ENCODE data around the gene PRRG3. TPM values are rescaled to one million over a fixed set of nuclear protein-coding genes. Genes with fewer than 3 reads are reported as not detected.

The PRRG3 gene
- polyA plus RNA-seq, 1 donor (not counting 4 experiments of a cell fraction or from before 2014, with no cell fraction given), result not detected

DNA sequence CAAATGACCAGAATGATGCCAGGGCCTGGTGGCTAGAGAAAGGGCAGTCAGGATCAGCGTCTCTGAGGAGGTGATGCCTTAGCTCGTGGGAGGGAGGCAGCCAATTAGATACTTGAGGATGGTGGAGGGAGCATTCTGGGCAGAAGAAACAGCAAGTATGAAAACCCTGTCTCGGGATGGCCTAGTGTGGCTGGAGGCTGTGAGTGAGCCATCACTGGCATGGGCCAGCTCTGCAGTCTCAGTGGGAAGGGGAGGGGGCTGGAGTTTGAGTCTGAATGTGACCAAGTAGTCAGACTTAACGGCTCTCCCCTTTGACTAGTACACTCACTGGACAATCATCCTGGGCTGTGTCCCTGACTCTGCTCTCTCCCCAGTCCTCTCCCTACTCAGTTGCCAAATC, 46.3 kb downstream of the PRRG3 start:
- H2AFZ ChIP-seq (ENCODE audit: control insufficient read depth, low read length), result no peak overlapping the region
- no peak overlapping the region for H3K27ac ChIP-seq (ENCODE audit: control insufficient read depth, insufficient read depth, low read length)
- TF ChIP-seq, protein P1, sequence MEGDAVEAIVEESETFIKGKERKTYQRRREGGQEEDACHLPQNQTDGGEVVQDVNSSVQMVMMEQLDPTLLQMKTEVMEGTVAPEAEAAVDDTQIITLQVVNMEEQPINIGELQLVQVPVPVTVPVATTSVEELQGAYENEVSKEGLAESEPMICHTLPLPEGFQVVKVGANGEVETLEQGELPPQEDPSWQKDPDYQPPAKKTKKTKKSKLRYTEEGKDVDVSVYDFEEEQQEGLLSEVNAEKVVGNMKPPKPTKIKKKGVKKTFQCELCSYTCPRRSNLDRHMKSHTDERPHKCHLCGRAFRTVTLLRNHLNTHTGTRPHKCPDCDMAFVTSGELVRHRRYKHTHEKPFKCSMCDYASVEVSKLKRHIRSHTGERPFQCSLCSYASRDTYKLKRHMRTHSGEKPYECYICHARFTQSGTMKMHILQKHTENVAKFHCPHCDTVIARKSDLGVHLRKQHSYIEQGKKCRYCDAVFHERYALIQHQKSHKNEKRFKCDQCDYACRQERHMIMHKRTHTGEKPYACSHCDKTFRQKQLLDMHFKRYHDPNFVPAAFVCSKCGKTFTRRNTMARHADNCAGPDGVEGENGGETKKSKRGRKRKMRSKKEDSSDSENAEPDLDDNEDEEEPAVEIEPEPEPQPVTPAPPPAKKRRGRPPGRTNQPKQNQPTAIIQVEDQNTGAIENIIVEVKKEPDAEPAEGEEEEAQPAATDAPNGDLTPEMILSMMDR (optimal IDR thresholded peaks at IDR 0.05 in 1 of 3, IDR thresholded peaks at IDR 0.05 in 1 of 3, conservative IDR thresholded peaks at IDR 0.05 in 1 of 3; ENCODE audit: extremely low read depth in 1 of 3, insufficient read depth in 2 of 3, low read length in 3 of 3), result no peak
- no peak for TF ChIP-seq EZH2 (IDR thresholded peaks at IDR 0.05; ENCODE audit: low read length)
- no peaks in the 10 kb centered on the region for H3K9me3 ChIP-seq (ENCODE audit: control insufficient read depth, low read depth, low read length)
- H3K4me2 ChIP-seq (ENCODE audit: control insufficient read depth, extremely low read depth, insufficient read depth, low read depth, low read length), result no peak overlapping the region
- H3K4me1 ChIP-seq (ENCODE audit: control insufficient read depth, extremely low read depth, insufficient read depth, low read length), result no peaks in the 10 kb centered on the region
- no peaks in the 10 kb centered on the region for H3K79me2 ChIP-seq (ENCODE audit: control insufficient read depth, insufficient read depth, low read length)
- no peak overlapping the region for H3K9ac ChIP-seq (ENCODE audit: control insufficient read depth, extremely low read depth, insufficient read depth, low read length)
- dilution Hi-C loops (cut with MboI; ENCODE audit: extremely low pct_ligation_motif_present, low sequenced_read_pairs), result loop anchor here (25.0 kb wide), 1 partner anchor 896 kb away; the partner anchor contains the start of gene GABRQ
- no peaks in the 10 kb centered on the region for H4K20me1 ChIP-seq (ENCODE audit: control insufficient read depth, extremely low read depth, insufficient read depth, low read length)
- H3K9me1 ChIP-seq (ENCODE audit: control insufficient read depth, extremely low read depth, insufficient read depth, low read length), result no peaks in the 10 kb centered on the region
- H3K27me3 ChIP-seq (ENCODE audit: control insufficient read depth, extremely low read depth, insufficient read depth, low read length), result no peaks in the 10 kb centered on the region
- FAIRE-seq, result no peak
- DNase-seq (ENCODE audit: low read depth, low spot score), result no peak
- H3K36me3 ChIP-seq (ENCODE audit: control insufficient read depth in 2 of 2, extremely low read depth in 1 of 2, insufficient read depth in 2 of 2, low read length in 2 of 2), result no peaks in the 10 kb centered on the region
- H3K4me3 ChIP-seq (ENCODE audit: control insufficient read depth in 2 of 3, extremely low read depth in 1 of 3, insufficient read depth in 2 of 3, low read depth in 1 of 3, low read length in 3 of 3), result no peak overlapping the region

DNA sequence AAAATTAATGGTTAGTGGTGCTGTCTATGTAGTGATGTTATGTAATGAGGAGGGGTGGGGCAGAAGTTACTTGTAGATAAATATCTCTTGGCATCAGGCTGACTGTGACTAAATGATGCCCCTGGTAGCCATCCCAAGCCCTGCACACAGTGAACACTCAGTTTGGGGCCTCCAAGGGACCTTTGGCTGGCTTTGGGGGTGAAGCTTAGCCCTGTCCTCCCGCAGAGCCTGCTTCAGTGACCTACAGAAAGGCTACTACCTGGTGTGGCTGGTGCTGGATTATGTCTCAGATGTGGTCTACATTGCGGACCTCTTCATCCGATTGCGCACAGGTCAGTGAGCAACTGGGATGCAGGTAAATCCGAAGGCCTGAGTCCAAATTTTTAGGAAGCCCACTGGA, 47.1 kb downstream of the PRRG3 start:
- no peak for FAIRE-seq
- dilution Hi-C loops (cut with MboI; ENCODE audit: extremely low pct_ligation_motif_present, low sequenced_read_pairs), result loop anchor here (25.0 kb wide), 1 partner anchor 895 kb away; the partner anchor contains the start of gene GABRQ
- H3K27me3 ChIP-seq (ENCODE audit: control insufficient read depth, extremely low read depth, insufficient read depth, low read length), result no peaks in the 10 kb centered on the region
- no peak overlapping the region for H3K4me2 ChIP-seq (ENCODE audit: control insufficient read depth, extremely low read depth, insufficient read depth, low read depth, low read length)
- no peaks in the 10 kb centered on the region for H3K36me3 ChIP-seq (ENCODE audit: control insufficient read depth in 2 of 2, extremely low read depth in 1 of 2, insufficient read depth in 2 of 2, low read length in 2 of 2)
- H3K79me2 ChIP-seq (ENCODE audit: control insufficient read depth, insufficient read depth, low read length), result no peaks in the 10 kb centered on the region
- no peak overlapping the region for H3K27ac ChIP-seq (ENCODE audit: control insufficient read depth, insufficient read depth, low read length)
- no peaks in the 10 kb centered on the region for H3K9me1 ChIP-seq (ENCODE audit: control insufficient read depth, extremely low read depth, insufficient read depth, low read length)
- no peak overlapping the region for H3K4me3 ChIP-seq (ENCODE audit: control insufficient read depth in 2 of 3, extremely low read depth in 1 of 3, insufficient read depth in 2 of 3, low read depth in 1 of 3, low read length in 3 of 3)
- H4K20me1 ChIP-seq (ENCODE audit: control insufficient read depth, extremely low read depth, insufficient read depth, low read length), result no peaks in the 10 kb centered on the region
- no peaks in the 10 kb centered on the region for H3K4me1 ChIP-seq (ENCODE audit: control insufficient read depth, extremely low read depth, insufficient read depth, low read length)
- no peaks in the 10 kb centered on the region for H3K9me3 ChIP-seq (ENCODE audit: control insufficient read depth, low read depth, low read length)
- no peak overlapping the region for H2AFZ ChIP-seq (ENCODE audit: control insufficient read depth, low read length)
- TF ChIP-seq EZH2 (IDR thresholded peaks at IDR 0.05; ENCODE audit: low read length), result no peak
- TF ChIP-seq, protein P1 (optimal IDR thresholded peaks at IDR 0.05 in 1 of 3, IDR thresholded peaks at IDR 0.05 in 1 of 3, conservative IDR thresholded peaks at IDR 0.05 in 1 of 3; ENCODE audit: extremely low read depth in 1 of 3, insufficient read depth in 2 of 3, low read length in 3 of 3), result no peak
- DNase-seq (ENCODE audit: low read depth, low spot score), result no peak
- H3K9ac ChIP-seq (ENCODE audit: control insufficient read depth, extremely low read depth, insufficient read depth, low read length), result no peak overlapping the region

Data from keratinocyte (primary cell).